Mesenchymal stem cell (in vitro differentiated cells and primary cell): ENCODE measurements around the gene SRP68.

Experiments used
- DNase-seq: peaks from one replicate; pipeline ENCODE4 v3.0.0-alpha.2; 2013
- H2AFZ ChIP-seq: one replicate; pipeline ENCODE4 v1.6.1; 2013; ENCODE audit warnings: low read depth, mild to moderate bottlenecking, control low read depth, inconsistent platforms, low read length, moderate library complexity
- H2AK5ac ChIP-seq: 2 replicates; pipeline ENCODE4 v1.6.1; 2013; ENCODE audit warnings: low read length, moderate library complexity, mild to moderate bottlenecking, inconsistent platforms; ENCODE audit not compliant: severe bottlenecking
- H2BK120ac ChIP-seq: one replicate; pipeline ENCODE4 v1.6.1; 2013; ENCODE audit warnings: low read depth, mild to moderate bottlenecking, inconsistent platforms, low read length, moderate library complexity
- H2BK12ac ChIP-seq, 2 experiments: one replicate each; pipeline ENCODE4 v1.6.1; 2013; ENCODE audit warnings: inconsistent platforms in 2 of 2, low read length in 2 of 2, mild to moderate bottlenecking in 2 of 2, moderate library complexity in 2 of 2, control low read depth in 1 of 2
- H2BK15ac ChIP-seq: one replicate; pipeline ENCODE4 v1.6.1; 2013; ENCODE audit warnings: mild to moderate bottlenecking, low read depth, inconsistent platforms; ENCODE audit not compliant: poor library complexity, severe bottlenecking
- H2BK5ac ChIP-seq: 2 replicates; pipeline ENCODE4 v1.6.1; 2013; ENCODE audit warnings: low read depth, mild to moderate bottlenecking, low read length, control low read depth, inconsistent platforms; ENCODE audit not compliant: poor library complexity, severe bottlenecking
- H3K14ac ChIP-seq, 2 experiments: one replicate each; pipeline ENCODE4 v1.6.1; 2013; ENCODE audit warnings: inconsistent platforms in 2 of 2, low read length in 2 of 2, control low read depth in 1 of 2, mild to moderate bottlenecking in 1 of 2, moderate library complexity in 1 of 2
- H3K18ac ChIP-seq, 2 experiments: one replicate each; pipeline ENCODE4 v1.6.1; 2013; ENCODE audit warnings: inconsistent platforms in 2 of 2, low read length in 2 of 2, control low read depth in 1 of 2, low read depth in 1 of 2, mild to moderate bottlenecking in 1 of 2
- H3K23ac ChIP-seq, 2 experiments: one replicate each; pipeline ENCODE4 v1.6.1; 2013; ENCODE audit warnings: inconsistent platforms in 2 of 2, low read length in 2 of 2, mild to moderate bottlenecking in 2 of 2, moderate library complexity in 2 of 2, control low read depth in 1 of 2
- H3K27ac ChIP-seq: 2 replicates; pipeline ENCODE4 v1.5.1; 2013; ENCODE audit warnings: mild to moderate bottlenecking, moderate library complexity, low read length, control low read depth, inconsistent platforms; ENCODE audit not compliant: poor library complexity, severe bottlenecking
- H3K27me3 ChIP-seq, 2 experiments: 2 replicates each; pipeline versions ENCODE4 v1.6.1 to v1.7.0; 2013; ENCODE audit warnings: low read length in 2 of 2, mild to moderate bottlenecking in 2 of 2, moderate library complexity in 2 of 2, control low read depth in 1 of 2, inconsistent platforms in 1 of 2; ENCODE audit not compliant: control insufficient read depth in 1 of 2, insufficient read depth in 1 of 2
- H3K36me3 ChIP-seq, 2 experiments: 2 replicates each; pipeline versions ENCODE4 v1.6.1 to v1.7.0; 2013; ENCODE audit warnings: low read length in 2 of 2, control low read depth in 1 of 2, inconsistent platforms in 1 of 2, low read depth in 1 of 2, mild to moderate bottlenecking in 1 of 2; ENCODE audit not compliant: insufficient read depth in 2 of 2, control insufficient read depth in 1 of 2
- H3K4ac ChIP-seq, 2 experiments: one replicate each; pipeline ENCODE4 v1.6.1; 2013; ENCODE audit warnings: inconsistent platforms in 2 of 2, low read length in 2 of 2, mild to moderate bottlenecking in 2 of 2, moderate library complexity in 2 of 2, control low read depth in 1 of 2, low read depth in 1 of 2
- H3K4me1 ChIP-seq: 2 replicates; pipeline ENCODE4 v1.6.1; 2013; ENCODE audit warnings: low read depth, low read length, control low read depth; ENCODE audit not compliant: control insufficient read depth, insufficient read depth
- H3K4me2 ChIP-seq: 2 replicates; pipeline ENCODE4 v1.6.1; 2013; ENCODE audit warnings: low read length, mild to moderate bottlenecking, inconsistent platforms; ENCODE audit not compliant: poor library complexity, severe bottlenecking
- H3K4me3 ChIP-seq, 2 experiments: 2 replicates each; pipeline versions ENCODE4 v1.5.1 to v1.7.0; 2013; ENCODE audit warnings: low read length in 2 of 2, mild to moderate bottlenecking in 2 of 2, control low read depth in 1 of 2, low read depth in 1 of 2; ENCODE audit not compliant: insufficient read depth in 1 of 2
- H3K79me1 ChIP-seq: replicated peaks from 2 replicates; pipeline ENCODE4 v1.6.1; 2013; ENCODE audit warnings: mild to moderate bottlenecking, control low read depth, low read length, inconsistent platforms; ENCODE audit not compliant: poor library complexity, severe bottlenecking
- H3K9ac ChIP-seq: 2 replicates; pipeline ENCODE4 v1.7.0; 2013; ENCODE audit warnings: mild to moderate bottlenecking, low read length, moderate library complexity
- H3K9me3 ChIP-seq: 2 replicates; pipeline ENCODE4 v1.7.0; 2013; ENCODE audit warnings: mild to moderate bottlenecking, low read length; ENCODE audit not compliant: control insufficient read depth
- H4K8ac ChIP-seq: one replicate; pipeline ENCODE4 v1.6.1; 2013; ENCODE audit warnings: inconsistent platforms, mild to moderate bottlenecking, low read length, moderate library complexity
- H4K91ac ChIP-seq: one replicate; pipeline ENCODE4 v1.6.1; 2013; ENCODE audit warnings: mild to moderate bottlenecking, low read length, inconsistent platforms
- WGBS: methylation state at CpG from one replicate; pipeline ENCODE4 v1.1.7; 2013; ENCODE audit warnings: mixed read lengths; 5-methylcytosine and 5-hydroxymethylcytosine counted together

SRP68 gene

DNA sequence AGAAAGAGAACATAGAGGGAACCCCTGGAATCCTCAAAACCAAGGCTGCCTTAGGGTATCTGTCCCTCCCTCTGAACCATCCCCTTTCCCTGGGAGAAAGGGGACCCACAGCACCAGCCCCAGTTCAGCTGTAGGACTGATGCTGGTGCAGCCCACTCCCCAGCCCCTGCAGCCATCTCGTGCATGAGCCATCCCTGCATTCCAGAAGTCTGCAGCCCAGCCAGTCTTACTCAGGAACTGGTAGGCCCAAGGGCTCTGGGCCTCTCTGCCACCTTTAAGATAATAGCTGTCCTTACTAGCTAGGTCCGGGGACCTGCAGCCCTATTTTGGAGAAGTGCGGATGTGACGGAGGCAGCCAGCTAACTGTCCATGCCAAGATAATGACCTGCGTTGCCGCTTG, 39.2 kb downstream of the SRP68 start:
- no peak overlapping the region for H2AFZ ChIP-seq
- H2BK15ac ChIP-seq: no peak overlapping the region
- H3K27ac ChIP-seq: no peak overlapping the region
- no peak overlapping the region for H2BK120ac ChIP-seq
- H2AK5ac ChIP-seq: no peak overlapping the region
- H3K14ac ChIP-seq: no peak overlapping the region
- H3K9me3 ChIP-seq: no peaks in the 10 kb centered on the region
- H3K79me1 ChIP-seq: no peaks in the 10 kb centered on the region
- H3K36me3 ChIP-seq: peaks cover 2 to 5% of the 10 kb centered on the region in 2 experiments
- no peak overlapping the region for H3K4me3 ChIP-seq
- H4K8ac ChIP-seq: no peak overlapping the region
- no peak overlapping the region for H4K91ac ChIP-seq
- H2BK5ac ChIP-seq: no peak overlapping the region
- no peak overlapping the region for H3K23ac ChIP-seq
- no peak for DNase-seq
- no peak overlapping the region for H3K4ac ChIP-seq
- 97% methylated on average over 6 of the region's 6 CpGs for WGBS
- H3K9ac ChIP-seq: no peak overlapping the region
- H3K4me2 ChIP-seq: no peak overlapping the region
- H3K18ac ChIP-seq: no peak overlapping the region
- no peaks in the 10 kb centered on the region for H3K27me3 ChIP-seq
- no peak overlapping the region for H2BK12ac ChIP-seq
- H3K4me1 ChIP-seq: peaks cover 22% of the 10 kb centered on the region

DNA sequence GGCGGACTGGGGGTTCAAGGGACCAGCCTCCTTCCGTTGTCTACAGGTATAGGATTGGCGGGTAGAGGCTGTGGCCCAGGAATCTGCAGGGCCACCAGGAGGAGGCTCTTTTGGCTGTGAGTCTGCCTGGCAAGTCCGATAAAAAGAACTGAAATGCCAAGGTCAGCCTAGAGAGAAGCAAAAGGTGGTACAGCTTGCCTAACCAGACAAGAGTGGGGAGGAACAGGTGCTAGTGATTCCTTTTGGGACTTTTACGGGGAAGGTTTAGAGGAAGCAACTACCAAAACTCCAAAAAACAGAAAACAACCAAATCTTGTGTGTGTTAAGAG, 39.6 kb downstream of the SRP68 start:
- H2BK5ac ChIP-seq: no peak overlapping the region
- no peak overlapping the region for H3K23ac ChIP-seq
- H3K79me1 ChIP-seq: no peaks in the 10 kb centered on the region

DNA sequence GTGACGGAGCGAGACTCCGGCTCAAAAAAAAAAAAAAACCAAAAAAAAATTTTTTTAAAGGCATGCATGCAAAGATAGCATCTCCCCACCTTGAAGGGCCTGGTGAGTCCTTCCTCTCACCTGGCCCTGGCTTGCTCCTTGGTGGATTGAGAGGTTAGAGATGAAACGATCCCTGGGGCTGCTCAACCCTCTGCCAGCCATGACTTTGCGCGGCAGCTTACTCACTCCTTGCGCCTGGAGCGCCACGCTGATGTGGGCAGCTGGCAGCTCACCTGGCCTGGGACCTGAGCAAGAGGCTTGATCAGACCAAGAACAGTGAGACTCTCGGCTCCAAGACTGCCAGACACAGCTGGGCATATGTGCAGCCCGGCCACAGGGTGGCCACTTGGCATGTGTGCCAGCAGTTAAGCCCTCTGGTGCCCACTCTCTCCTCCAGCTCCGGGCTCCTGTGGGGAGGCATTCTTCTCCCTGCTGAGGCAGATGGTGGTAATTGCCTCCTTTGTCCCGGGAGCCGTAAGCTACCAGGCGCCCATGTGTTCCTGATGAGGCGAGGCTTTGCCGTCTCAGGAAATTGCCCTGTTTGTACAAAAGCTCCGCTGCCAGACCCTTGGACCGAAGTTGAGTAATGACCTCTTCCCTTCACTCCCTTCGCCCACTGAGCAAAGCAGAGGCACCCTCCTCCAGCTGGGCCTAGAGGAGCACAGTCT, 40.1 kb downstream of the SRP68 start:
- 92% methylated on average over 17 of the region's 20 CpGs for WGBS
- Histone ChIP-seq H3K4me1 (peaks cover 25% of the 10 kb centered on the region), H3K79me1 (no peaks in the 10 kb centered on the region), H3K9ac (no peak overlapping the region), H2BK120ac (no peak overlapping the region), H2BK12ac (no peak overlapping the region), H4K8ac (no peak overlapping the region), H3K9me3 (no peaks in the 10 kb centered on the region), H3K18ac (no peak overlapping the region), H2BK15ac (no peak overlapping the region), H2AFZ (no peak overlapping the region), H2AK5ac (no peak overlapping the region), H4K91ac (no peak overlapping the region), H3K27me3 (no peaks in the 10 kb centered on the region), H3K4me3 (no peak overlapping the region), H3K4me2 (no peak overlapping the region), H3K23ac (no peak overlapping the region), H3K4ac (no peak overlapping the region), H3K14ac (no peak overlapping the region), H3K36me3 (peaks cover 0 to 5% of the 10 kb centered on the region in 2 experiments), H3K27ac (no peak overlapping the region), H2BK5ac (no peak overlapping the region)
- DNase-seq: no peak

More for the DNA sequence above, 39.6 kb downstream of the SRP68 start:
- Histone ChIP-seq H3K14ac (no peak overlapping the region), H4K91ac (no peak overlapping the region), H3K4me1 (peaks cover 22% of the 10 kb centered on the region), H2AK5ac (peak overlapping the region; percentile 30), H3K4me2 (no peak overlapping the region), H2BK120ac (no peak overlapping the region), H3K27me3 (no peaks in the 10 kb centered on the region), H3K9me3 (no peaks in the 10 kb centered on the region), H3K27ac (no peak overlapping the region), H3K4me3 (no peak overlapping the region), H3K36me3 (peaks cover 0 to 5% of the 10 kb centered on the region in 2 experiments), H3K18ac (no peak overlapping the region), H2BK15ac (no peak overlapping the region), H3K4ac (no peak overlapping the region), H2AFZ (no peak overlapping the region), H4K8ac (no peak overlapping the region), H2BK12ac (no peak overlapping the region), H3K9ac (no peak overlapping the region)
- DNase-seq: no peak
- WGBS: 96% methylated on average over 4 of the region's 5 CpGs

DNA sequence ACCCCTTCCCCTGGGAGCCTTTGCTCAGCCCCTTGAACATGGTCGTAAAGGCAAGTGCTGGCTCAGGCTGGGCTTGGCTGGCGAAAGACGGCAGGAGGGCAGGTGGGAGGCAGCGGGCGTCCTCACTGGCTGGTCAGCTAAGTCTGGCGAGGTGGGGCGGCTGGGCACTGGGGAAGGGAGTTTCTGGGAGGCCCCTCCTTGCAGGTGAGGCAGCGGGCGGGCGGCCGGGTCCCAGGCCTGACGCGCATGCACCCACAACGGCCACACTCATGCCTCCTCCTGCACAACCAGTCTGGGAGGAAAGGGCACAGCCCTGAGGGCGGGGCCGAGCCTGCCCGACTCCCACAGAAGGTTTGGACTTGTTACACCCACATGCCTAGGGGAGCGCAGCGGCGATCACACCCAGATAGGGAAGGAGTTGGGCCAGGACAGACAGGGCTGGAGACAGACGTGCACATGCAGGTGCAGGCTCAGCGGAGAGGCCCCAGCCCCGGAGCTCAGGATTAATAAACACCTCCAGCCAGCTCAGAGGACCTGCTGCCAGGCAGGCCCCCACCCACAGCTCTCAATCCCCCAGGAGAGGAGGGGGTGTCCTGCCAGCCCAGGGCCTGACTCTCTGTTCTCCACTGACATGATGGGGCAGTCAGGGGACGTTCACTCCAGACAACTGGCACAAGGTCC, 45.0 kb downstream of the SRP68 start, which contains the start of gene EVPL:
EVPL (minus strand) TSS at position 148 of the 681 bp plus-strand sequence; CDS start at position 40, 108 bp downstream.
- H3K4ac ChIP-seq: no peak within 1 kb of the TSS
- no peak within 1 kb of the TSS for H4K91ac ChIP-seq
- peaks cover 0 to 24% of the 10 kb centered on the region in 2 experiments for H3K27me3 ChIP-seq
- H2AK5ac ChIP-seq: peak within 1 kb of the TSS; percentile 68
- WGBS: 93% methylated on average over 24 of the region's 24 CpGs
- no peak within 1 kb of the TSS for H3K23ac ChIP-seq
- H2BK15ac ChIP-seq: peak within 1 kb of the TSS; percentile 48
- no peak within 1 kb of the TSS for H3K4me3 ChIP-seq
- H3K9me3 ChIP-seq: no peaks in the 10 kb centered on the region
- H2AFZ ChIP-seq: no peak within 1 kb of the TSS
- H3K18ac ChIP-seq: no peak within 1 kb of the TSS
- no peak within 1 kb of the TSS for H2BK5ac ChIP-seq
- H3K27ac ChIP-seq: no peak within 1 kb of the TSS
- no peak within 1 kb of the TSS for H3K9ac ChIP-seq
- no peaks in the 10 kb centered on the region for H3K36me3 ChIP-seq
- DNase-seq: no peak
- peak within 1 kb of the TSS; percentile 0 for H4K8ac ChIP-seq
- H3K4me1 ChIP-seq: peaks cover 20% of the 10 kb centered on the region
- no peak within 1 kb of the TSS for H3K4me2 ChIP-seq
- no peak within 1 kb of the TSS for H2BK12ac ChIP-seq
- no peak within 1 kb of the TSS for H2BK120ac ChIP-seq
- H3K14ac ChIP-seq: no peak within 1 kb of the TSS
- no peaks in the 10 kb centered on the region for H3K79me1 ChIP-seq
